Prostate gland (tissue), 2 donors: ENCODE results near the gene SERPINA1.

ENCODE experiments used
- CTCF ChIP-seq, 4 experiments: fragments of 200-600 bp in 2 of 4; fragments of 450-650 bp in 2 of 4; sonication (generic) in 2 of 4; IDR thresholded peaks; 1 replicate in 3 of 4; 2 replicates in 1 of 4; pipeline ENCODE4 v1.5.1; 2016 to 2019; ENCODE audit warnings: antibody characterized with exemption in 4 of 4, mild to moderate bottlenecking in 2 of 4, moderate library complexity in 2 of 4
- POLR2A ChIP-seq: fragments of 450-650 bp; IDR thresholded peaks from one replicate; pipeline ENCODE4 v1.6.1; 2016; ENCODE audit warnings: antibody characterized with exemption, mild to moderate bottlenecking

GRCh38 chr14:94423453-94424056, 35.2 kb upstream of the SERPINA1 start:
- TF ChIP-seq CTCF (IDR thresholded peaks at IDR 0.05) (peak in 3 of 4 experiments; percentile 44 to 59 (median 49)), POLR2A (no peak)
